HG03066 (cell line): ENCODE measurements around the gene EPB41L5.
"Not testable (repeated sequence)": the region's sequence is repeated elsewhere in the genome, so short reads cannot be mapped to it uniquely, and the experiment has no call there.

Source experiments
- ATAC-seq: cut with Tn5 transposase; IDR thresholded peaks from one replicate; pipeline ENCODE4 v1.9.1; 2021; ENCODE audit warnings: low read depth; ENCODE audit not compliant: unreplicated experiment

EPB41L5 gene

DNA sequence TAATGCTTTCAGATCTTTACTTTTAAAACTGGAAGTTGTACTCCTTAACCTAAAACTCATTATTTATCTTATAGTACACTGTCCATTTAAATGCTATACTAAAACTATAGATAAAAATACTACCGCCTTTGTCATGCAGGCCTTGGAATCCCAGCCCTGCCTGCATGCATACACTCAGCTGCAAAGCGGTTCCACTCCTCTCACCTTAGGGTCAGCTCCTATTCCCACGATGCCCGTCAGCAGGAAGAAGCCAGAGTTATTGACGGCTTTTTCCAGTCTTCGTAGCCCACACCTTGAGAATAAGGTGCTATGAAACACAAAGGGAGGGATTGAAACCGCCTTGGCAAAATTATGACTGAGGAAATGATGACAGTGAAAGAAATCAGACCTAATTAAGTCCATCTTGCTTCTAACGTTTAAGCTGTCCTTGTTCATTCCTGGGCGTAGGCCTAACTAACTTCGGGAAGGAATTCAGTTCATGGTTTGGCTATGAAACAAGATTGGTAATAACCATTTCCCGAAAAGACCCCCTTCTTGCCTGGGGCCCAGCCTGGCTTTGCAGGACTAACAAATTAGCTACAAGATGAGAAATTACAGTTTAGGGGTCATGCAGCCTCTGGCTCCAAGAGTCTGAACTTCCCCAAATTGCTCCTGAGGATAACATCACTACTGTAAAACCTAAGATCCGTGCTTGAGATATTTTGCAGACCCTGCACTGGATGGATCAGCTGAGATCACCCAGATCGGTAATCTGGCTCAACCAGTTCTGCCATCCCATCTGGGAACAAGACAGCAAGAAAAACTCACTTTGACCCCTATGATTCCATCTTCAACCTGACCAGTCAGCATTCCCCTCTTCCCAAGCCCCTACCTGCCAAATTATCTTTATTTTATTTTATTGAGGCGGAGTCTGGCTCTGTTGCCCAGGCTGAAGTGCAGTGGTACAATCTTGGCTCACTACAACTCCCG is 17.1 kb downstream of the EPB41L5 start:
- ATAC-seq = no peak

DNA sequence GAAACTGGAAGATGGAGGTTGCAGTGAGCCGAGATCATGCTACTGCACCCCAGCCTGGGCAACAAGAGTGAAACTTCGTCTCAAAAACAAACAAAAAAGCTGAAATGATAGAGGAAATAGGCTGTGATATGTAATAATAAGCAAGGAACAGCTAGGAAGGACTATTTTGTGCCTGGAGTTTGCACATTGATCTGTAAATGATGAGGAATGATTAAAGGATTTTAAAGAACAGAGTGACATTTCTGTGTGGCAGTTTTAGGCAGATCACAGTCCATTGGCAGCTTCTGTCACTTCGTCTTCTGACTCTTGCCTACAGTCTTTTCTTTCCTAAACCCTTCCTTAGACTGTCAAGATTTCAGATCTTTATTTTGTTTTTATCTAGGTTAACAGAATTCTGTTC is 19.4 kb downstream of the EPB41L5 start:
- ATAC-seq = no peak

DNA sequence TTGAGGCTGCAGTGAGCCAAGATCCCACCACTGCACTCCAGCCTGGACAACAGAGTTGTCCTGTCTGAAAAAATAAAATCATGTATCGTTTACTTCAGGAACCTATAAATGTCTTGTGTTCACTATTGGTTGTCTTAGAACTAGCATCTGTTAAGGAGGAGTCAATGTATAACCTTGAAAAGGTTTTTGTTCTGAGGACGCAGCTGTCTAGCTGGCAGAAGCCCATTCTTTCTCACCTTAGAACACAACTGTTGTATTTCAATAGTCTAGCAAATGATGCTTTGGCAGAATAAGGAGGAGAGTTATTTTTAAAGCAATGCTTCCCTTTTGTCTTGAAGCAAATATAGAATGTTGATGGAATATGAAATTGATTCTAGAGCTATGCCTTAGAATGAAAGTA is 21.1 kb downstream of the EPB41L5 start:
- ATAC-seq = no peak

DNA sequence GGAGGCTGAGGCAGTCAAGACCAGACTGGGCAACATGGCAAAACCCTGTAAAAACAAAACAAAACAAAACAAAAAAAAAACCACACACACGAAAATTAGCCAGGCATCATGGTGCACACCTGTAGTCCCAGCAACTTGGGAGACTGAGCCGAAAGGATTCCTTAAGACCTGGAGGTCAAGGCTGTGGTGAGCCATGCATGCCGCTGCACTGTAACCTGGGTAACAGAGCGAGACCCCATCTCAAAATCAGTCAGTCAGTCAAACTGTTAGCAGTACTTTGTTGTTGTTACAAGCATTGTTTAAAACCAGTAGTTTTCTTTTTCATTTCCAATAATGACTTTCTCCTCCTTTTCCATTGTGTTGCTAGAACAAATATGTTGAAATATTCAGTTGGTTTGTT is 21.7 kb downstream of the EPB41L5 start:
- ATAC-seq = no peak

DNA sequence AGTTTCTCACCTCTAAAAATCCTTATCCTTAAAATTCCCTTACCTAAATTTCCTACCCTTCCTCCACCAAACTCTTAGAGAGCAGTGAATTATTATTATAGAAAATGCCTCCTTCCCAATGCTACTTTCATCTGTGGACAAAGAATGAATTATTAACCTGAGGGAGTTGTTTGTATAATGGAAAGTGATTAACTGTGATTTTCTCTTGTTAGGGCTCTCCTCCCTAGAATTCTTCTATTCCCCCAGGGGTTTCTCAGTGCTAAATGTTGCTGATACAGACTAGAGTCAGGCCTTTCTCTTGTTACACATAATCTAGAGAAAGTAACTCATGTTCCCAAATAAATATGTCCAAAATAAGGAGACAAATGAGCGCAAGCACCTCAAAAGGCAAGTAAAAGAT is 23.3 kb downstream of the EPB41L5 start:
- no peak for ATAC-seq

DNA sequence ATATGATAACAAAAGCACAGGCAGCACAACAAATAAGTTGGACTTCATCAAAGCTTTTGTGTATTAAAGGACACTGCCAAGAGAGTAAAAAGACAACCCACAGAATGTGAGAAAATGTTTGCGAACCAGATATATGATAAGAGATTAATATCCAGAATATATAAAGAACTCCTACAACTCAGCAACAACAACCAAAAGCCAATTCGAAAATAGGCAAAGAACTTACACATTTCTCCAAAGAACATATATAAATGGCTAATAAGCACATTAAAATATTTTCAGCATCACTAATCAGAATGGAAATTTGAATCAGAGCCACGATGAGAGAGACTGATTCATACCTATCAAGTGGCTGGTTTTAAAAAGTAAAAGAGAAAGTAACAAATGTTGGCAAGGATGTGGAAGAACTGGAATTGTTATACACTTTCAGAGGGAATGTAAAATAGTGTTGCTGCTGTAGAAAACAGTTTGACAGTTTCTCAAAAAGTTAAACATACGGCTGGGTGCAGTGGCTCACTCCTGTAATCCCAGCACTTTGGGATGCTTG is 25.2 kb downstream of the EPB41L5 start:
- ATAC-seq = no peak

DNA sequence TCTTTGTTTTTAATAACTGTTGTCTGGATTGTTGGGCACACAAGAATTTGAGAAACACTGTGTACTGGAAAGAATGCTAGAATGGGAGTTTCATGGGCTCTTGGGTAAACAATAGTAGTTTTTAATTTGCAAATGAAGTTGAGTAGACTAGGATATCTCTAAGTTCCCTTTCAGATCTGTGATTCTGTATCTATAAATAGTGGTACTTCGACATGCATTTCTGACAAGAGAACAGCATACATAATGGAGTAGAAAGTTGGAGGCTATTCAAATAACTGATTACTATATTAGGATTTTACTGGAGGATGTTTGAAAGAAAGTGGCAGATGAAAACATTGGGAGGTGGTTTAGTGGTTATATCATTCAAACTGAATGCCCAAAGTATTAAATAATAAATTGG is 29.5 kb downstream of the EPB41L5 start:
- ATAC-seq = no peak

DNA sequence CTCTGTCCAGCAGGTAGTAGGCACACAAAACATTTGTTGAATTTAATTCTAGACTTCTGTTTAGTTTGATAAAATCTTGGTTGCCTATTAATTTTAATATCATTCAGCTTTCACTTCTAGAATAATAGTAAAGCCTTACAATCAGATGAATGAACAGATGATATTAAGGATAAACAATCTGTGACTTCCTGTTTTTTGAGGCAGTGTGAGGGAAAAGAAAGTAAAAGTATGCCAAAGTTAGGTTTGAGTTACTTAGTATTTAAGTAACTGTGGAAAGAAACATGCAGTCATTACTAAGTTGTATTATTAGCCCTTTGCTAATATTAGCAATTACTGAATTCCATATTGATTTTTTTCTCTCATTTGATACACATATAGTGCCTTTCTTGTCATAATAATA is 31.5 kb downstream of the EPB41L5 start:
- no peak for ATAC-seq

DNA sequence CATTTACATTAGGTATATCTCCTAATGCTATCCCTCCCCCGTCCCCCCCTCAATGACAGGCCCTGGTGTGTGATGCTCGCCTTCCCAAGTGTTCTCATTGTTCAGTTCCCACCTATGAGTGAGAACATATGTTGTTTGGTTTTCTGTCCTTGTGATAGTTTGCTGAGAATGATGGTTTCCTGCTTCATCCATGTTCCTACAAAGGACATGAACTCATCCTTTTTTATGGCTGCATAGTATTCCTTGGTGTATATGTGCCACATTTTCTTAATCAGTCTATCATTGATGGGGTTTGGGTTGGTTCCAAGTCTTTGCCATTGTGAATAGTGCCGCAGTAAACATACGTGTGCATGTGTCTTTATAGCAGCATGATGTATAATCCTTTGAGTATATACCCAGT is 32.9 kb downstream of the EPB41L5 start:
- not testable (repeated sequence) for ATAC-seq

DNA sequence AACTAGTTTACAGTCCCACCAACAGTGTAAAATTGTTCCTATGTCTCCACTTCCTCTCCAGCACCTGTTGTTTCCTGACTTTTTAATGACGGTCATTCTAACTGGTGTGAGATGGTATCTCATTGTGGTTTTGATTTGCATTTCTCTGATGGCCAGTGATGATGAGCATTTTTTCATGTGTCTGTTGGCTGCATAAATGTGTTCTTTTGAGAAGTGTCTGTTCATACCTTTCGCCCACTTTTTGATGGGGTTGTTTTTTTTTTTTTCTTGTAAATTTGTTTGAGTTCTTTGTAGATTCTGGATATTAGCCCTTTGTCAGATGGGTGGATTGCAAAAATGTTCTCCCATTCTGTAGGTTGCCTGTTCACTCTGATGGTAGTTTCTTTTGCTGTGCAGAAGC is 33.4 kb downstream of the EPB41L5 start:
- ATAC-seq = not testable (repeated sequence)

DNA sequence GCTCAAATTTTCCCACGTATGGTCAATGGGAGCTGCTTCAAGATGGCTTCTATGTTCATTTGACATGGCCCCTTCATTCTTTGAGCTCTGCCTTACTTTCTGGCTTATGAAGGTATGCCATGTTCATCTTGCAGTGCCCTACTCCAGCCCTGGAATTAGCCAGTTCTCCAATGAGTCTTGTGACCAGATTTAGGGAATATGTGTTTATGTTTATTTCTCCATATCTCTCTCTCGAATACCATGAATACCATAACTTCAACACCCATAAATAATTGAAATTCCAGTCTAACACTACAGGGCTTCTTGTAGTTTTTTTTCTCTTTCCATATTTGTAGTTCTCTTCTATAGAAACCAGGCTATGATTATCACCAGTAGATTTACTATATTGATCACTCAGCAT is 39.7 kb downstream of the EPB41L5 start:
- ATAC-seq = no peak

DNA sequence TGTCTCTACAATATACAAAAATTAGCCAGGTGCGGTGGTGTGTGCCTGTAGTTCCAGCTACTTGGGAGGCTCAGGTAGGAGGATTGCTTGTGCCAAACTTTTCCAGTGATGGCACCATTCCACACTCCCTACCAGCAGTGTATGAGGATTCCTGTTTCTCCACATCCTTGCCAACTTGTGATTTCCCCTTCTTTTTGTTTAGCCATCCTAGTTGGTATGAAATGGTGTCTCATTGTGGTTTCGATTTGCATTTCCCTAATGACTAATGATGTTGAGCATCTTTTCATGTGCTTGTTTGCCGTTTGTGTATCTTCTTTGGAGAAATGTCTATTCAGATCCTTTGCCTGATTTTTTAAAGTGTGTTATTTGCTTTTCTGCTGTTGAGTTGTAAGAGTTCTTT is 41.0 kb downstream of the EPB41L5 start:
- ATAC-seq = no peak

DNA sequence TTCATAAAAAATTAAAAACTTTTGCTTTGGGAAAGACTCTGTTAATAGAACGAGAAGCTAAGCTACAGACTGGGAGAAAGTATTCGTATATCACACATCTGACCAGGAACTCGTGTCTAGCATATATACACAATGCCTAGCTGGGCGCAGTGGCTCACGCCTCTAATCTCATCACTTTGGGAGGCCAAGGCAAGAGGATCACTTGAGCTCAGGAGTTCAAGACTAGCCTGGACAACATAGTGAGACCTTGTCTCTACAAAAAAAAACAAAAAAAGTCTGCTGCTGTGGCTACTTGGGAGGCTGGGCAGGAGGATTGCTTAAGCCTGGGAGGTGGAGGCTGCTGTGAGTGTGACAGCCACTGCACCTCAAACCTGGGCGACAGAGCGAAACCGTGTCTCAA is 46.6 kb downstream of the EPB41L5 start:
- ATAC-seq = no peak

DNA sequence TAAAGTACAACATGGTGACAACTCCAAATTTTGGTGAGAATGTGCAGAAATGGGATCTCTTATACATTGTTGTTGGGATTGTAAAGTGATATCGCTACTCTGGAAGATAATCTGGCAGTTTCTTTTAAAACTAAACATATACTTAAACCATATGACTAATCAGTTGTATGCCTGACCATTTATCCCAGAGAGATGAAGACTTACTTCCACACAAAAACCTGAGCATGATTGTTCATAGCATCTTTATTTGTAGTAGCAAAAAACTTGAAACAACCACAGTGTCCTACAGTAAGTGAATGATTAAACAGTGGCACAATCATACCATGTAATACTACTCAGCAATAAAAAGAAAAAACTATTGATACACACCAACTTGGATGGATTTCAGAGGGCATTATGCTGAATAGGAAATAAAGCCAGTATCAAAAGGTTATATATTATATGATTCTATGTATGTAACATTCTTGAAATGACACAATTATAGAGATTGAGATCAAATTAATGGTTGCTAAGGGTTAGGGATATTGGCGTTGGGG is 47.3 kb downstream of the EPB41L5 start:
- ATAC-seq = no peak

DNA sequence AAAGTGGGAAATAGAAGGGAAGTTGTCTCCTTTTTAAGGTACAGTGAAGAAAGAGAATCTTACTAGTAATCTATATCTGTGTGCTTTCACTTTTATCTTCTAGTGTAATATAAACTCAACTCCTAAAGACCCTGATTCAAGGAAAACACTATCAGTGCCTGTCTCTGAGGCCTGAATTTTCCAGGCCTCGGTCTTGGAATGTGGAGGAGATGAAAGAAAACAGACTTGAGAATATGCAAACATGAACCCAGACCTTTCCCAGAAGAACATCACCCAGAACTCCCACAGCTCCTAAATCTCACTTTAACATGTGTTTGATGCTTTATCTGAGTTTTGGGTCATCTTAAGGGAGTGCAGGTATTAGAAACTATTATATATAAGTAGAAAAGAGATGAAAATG is 51.8 kb downstream of the EPB41L5 start:
- ATAC-seq = no peak

DNA sequence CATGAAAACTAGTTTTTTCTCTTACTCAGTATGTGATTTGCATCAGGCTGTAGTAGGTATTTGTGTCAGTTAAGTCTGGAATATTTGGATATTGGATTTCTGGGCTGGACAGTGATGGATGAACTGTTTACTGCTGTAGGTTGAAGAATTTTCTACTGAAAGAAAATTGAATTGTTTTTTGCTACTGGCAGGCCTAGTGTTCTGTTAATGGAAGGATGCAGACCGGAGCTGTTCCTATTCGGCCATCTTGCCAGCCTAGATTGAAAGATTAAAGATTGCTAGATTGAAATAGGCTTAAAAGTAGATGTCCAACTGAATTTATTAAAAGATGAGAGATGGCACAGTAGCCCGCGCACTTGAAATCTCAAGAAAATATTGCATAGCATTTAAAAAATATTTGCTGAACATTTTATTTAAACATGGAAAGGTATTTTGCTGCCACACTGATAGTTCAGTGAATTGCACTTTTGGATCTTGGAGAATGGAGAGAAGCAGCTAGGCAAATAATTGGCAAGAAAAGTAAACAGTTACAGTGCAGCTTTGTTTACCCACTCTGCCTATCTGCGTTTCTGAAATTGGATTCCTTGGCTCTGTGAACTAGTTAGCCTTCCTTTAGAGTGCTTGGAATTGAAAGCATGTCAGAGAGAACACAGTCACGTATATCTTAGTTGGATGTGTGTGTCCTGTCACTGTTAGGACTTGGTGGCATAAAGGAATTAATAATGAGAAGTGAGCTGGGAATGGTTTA is 54.1 kb downstream of the EPB41L5 start:
- no peak for ATAC-seq

DNA sequence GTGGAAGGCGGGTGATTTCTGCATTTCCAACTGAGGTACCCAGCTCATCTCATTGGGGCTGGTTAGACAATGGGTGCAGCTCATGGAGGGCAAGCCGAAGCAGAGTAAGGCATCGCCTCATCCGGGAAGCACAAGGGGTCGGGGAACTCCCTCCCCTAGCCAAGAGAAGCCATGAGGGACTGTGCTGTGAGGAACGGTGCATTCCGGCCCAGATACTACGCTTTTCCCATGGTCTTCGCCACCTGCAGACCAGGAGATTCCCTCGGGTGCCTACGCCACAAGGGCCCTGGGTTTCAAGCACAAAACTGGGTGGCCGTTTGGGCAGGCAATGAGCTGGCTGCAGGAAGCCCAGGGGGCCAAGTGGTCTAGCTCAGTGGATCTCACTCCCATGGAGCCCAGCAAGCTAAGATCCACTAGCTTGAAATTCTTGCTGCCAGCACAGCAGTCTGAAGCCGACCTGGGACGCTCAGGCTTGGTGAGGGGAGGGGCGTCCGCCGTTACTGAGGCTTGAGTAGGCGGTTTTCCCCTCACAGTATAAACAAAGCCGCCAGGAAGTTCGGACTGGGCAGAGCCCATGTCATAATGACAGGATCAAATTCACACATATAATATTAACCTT is 55.3 kb downstream of the EPB41L5 start:
- not testable (repeated sequence) for ATAC-seq

DNA sequence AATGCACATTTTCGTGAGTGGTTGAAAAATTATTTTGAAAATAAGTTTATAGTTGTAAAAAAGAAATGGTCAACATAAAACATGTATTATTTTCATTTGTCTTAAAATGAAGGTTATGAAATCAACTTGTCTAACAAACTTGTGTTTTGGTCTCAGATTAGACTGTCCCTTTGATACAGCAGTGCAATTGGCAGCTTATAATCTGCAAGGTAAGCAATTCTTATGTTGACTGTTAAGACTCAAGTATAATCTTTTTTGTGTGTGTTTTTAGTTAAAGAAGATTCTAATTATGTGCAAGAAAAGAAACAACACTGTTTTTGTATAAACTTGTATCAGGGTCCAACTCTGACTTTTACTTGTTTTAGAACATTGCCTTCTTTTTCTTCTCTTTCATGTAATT is 62.7 kb downstream of the EPB41L5 start:
- ATAC-seq = no peak

DNA sequence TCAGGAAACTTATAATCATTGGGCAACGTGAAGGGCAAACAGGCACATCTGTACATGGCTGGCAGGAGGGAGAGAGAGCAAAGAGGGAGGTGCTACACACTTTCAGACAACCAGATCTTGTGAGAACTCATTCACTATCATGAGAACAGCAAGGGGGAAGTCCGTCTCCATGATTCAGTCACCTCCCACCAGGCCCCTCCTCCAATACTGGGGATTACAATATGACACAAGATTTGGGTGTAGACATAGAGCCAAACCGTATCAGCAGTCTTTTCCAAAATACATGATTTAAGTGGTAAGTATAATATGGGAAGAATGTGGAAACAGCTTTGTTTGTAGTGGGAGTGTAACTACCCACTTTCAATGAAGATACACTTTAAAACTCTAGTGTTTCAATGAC is 65.0 kb downstream of the EPB41L5 start:
- ATAC-seq = no peak

DNA sequence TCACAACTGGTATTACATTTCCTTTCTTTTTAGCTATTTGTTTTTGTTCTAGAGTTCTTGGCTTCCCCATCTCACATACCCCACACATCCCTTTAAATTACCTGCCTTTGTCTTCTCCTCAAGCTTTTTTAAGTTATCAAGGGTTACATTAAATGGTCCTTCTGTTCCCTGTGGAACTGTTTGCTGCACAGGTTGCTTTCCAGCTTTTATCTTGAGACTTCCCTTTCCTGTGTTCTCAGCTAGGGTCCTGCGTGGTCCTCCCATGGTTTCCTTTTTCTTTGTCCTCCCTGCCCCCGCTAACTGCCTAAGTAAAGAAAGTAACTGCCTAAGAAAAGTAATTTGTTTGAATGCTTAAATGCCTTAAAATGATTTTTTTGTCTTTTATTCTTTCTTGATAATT is 66.8 kb downstream of the EPB41L5 start:
- no peak for ATAC-seq

DNA sequence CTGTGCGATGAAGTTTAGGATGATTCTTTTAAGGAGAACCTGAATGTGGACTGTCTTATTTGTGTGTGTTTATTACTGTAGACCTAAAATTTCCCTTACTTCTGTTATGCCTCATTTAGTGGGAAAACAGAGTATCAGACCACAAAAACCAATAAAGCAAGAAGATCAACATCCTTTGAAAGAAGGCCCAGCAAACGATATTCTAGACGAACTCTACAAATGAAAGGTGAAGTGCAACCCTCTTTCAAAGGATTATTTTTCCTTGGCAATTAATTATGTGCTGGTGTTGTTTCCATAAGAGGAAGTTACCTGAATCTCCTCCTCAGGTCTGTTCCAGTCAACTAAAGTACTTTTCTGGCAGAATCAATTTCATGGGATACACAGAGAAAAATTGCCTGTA is 78.6 kb downstream of the EPB41L5 start:
- no peak for ATAC-seq
